ENCODE data around the gene OR8B4.

The OR8B4 gene

GRCh38 chr11:124440608-124441007 is 15.9 kb upstream of the OR8B4 start:
- TF ChIP-seq, protein P1, sequence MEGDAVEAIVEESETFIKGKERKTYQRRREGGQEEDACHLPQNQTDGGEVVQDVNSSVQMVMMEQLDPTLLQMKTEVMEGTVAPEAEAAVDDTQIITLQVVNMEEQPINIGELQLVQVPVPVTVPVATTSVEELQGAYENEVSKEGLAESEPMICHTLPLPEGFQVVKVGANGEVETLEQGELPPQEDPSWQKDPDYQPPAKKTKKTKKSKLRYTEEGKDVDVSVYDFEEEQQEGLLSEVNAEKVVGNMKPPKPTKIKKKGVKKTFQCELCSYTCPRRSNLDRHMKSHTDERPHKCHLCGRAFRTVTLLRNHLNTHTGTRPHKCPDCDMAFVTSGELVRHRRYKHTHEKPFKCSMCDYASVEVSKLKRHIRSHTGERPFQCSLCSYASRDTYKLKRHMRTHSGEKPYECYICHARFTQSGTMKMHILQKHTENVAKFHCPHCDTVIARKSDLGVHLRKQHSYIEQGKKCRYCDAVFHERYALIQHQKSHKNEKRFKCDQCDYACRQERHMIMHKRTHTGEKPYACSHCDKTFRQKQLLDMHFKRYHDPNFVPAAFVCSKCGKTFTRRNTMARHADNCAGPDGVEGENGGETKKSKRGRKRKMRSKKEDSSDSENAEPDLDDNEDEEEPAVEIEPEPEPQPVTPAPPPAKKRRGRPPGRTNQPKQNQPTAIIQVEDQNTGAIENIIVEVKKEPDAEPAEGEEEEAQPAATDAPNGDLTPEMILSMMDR (IDR thresholded peaks at IDR 0.05): no peak
- Histone ChIP-seq H3K27me3 (no peaks in the 10 kb centered on the region), H3K4me1 (ENCODE audit: control insufficient read depth in 1 of 2, insufficient read depth in 1 of 2, low read depth in 1 of 2, low read length in 1 of 2) (no peaks in the 10 kb centered on the region), H3K4me3 (ENCODE audit: low read depth in 1 of 2, low read length in 1 of 2) (no peak overlapping the region), H3K36me3 (no peaks in the 10 kb centered on the region), H3K27ac (no peak overlapping the region), H3K9me3 (no peaks in the 10 kb centered on the region)

DNA sequence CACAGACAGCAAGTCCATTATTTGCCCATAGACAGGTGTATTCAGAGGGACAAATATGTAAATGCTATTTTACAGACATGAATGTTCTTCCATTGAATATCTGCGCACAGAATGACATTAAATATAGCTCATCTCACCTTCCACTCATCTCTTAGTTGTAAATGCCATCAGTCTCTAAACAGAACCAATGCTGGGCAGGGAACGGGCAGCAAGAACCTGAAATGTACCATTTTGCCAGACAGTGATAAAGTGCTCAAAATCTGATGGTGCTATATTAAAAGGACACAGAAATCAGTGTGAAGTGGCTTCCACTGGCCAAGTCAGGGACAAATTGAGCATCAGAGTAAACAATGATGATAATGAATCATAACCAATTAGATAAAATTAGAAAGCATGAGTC is 10.0 kb upstream of the OR8B4 start:
- H3K9me3 ChIP-seq: no peaks in the 10 kb centered on the region
- no peaks in the 10 kb centered on the region for H3K4me1 ChIP-seq (ENCODE audit: control insufficient read depth in 1 of 2, insufficient read depth in 1 of 2, low read depth in 1 of 2, low read length in 1 of 2)
- TF ChIP-seq, protein P1 (IDR thresholded peaks at IDR 0.05): no peak
- H3K27ac ChIP-seq: no peak overlapping the region
- H3K27me3 ChIP-seq: no peaks in the 10 kb centered on the region
- no peaks in the 10 kb centered on the region for H3K36me3 ChIP-seq
- H3K4me3 ChIP-seq (ENCODE audit: low read depth in 1 of 2, low read length in 1 of 2): no peak overlapping the region

GRCh38 chr11:124429599-124429998 is 4.9 kb upstream of the OR8B4 start:
- no peaks in the 10 kb centered on the region for H3K27me3 ChIP-seq
- no peaks in the 10 kb centered on the region for H3K36me3 ChIP-seq
- H3K4me3 ChIP-seq (ENCODE audit: low read depth in 1 of 2, low read length in 1 of 2): no peak overlapping the region
- no peaks in the 10 kb centered on the region for H3K4me1 ChIP-seq (ENCODE audit: control insufficient read depth in 1 of 2, insufficient read depth in 1 of 2, low read depth in 1 of 2, low read length in 1 of 2)
- H3K27ac ChIP-seq: no peak overlapping the region
- no peaks in the 10 kb centered on the region for H3K9me3 ChIP-seq
- TF ChIP-seq, protein P1 (IDR thresholded peaks at IDR 0.05): no peak

DNA sequence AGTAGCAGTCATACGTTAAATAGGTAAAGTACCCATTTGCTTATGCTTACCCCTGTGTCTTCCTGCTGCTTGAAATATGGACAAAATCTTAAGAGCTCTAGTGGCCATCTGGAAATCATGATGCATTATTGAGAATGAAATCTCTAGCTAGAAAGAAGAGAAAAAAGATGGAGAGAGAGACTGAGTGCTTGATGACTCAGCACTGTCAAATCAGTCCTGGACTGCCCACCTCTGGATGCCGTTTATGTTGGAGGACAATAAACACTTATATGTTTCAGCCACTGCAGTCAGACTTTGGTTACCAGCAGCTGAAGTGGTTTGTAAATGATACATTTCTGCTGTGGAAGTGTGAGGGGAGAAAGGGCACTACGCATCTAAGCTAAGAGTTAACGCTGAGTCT is 3.6 kb downstream of the OR8B4 start:
- Histone ChIP-seq H3K27me3 (peaks cover 25% of the 10 kb centered on the region), H3K9me3 (no peaks in the 10 kb centered on the region), H3K4me3 (ENCODE audit: low read depth in 1 of 2, low read length in 1 of 2) (no peak overlapping the region), H3K4me1 (ENCODE audit: control insufficient read depth in 1 of 2, insufficient read depth in 1 of 2, low read depth in 1 of 2, low read length in 1 of 2) (no peaks in the 10 kb centered on the region), H3K36me3 (no peaks in the 10 kb centered on the region), H3K27ac (no peak overlapping the region)
- TF ChIP-seq, protein P1 (IDR thresholded peaks at IDR 0.05): no peak

DNA sequence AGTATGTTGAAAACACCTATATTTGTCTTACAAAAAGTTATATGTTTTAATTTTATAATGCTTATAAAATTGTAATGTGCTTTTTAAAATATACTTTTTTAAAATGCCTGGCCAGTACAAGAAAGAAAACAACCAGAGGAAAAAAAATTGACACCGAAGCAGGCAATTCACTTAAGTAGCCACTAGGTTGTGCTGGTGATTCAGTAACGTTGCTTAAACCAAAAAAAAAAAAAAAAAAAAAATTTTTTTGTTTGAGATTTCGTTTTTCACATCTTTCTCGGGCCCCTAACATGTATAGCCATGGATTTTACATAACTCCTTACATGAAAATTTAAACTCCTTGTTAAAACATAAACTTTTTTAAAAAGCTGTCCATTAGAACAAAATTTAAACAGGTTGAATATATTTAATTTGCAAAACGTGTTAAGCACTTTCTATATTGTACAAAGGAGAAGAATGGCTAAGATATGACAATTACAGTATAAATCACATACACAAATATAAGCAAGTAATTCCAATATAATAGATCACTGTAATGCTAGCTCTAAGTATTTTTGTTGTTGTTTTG is 9.2 kb downstream of the OR8B4 start:
- Histone ChIP-seq H3K27ac (no peak overlapping the region), H3K4me3 (ENCODE audit: low read depth in 1 of 2, low read length in 1 of 2) (no peak overlapping the region), H3K9me3 (no peaks in the 10 kb centered on the region), H3K4me1 (ENCODE audit: control insufficient read depth in 1 of 2, insufficient read depth in 1 of 2, low read depth in 1 of 2, low read length in 1 of 2) (no peaks in the 10 kb centered on the region), H3K27me3 (peaks cover 19% of the 10 kb centered on the region), H3K36me3 (no peaks in the 10 kb centered on the region)
- TF ChIP-seq, protein P1 (IDR thresholded peaks at IDR 0.05): no peak

GRCh38 chr11:124409906-124410305 is 14.8 kb downstream of the OR8B4 start:
- TF ChIP-seq, protein P1 (IDR thresholded peaks at IDR 0.05): no peak
- Histone ChIP-seq H3K4me3 (ENCODE audit: low read depth in 1 of 2, low read length in 1 of 2) (no peak overlapping the region), H3K27ac (no peak overlapping the region), H3K27me3 (peaks cover 32% of the 10 kb centered on the region), H3K4me1 (ENCODE audit: control insufficient read depth in 1 of 2, insufficient read depth in 1 of 2, low read depth in 1 of 2, low read length in 1 of 2) (no peaks in the 10 kb centered on the region), H3K36me3 (no peaks in the 10 kb centered on the region), H3K9me3 (no peaks in the 10 kb centered on the region)

Measured in neutrophil (primary cell).